ENCODE measurements around the gene ALG14. TPM values are rescaled to one million over a fixed set of nuclear protein-coding genes. Genes with fewer than 3 reads are reported as not detected.

ALG14 gene
- total and polyA plus RNA-seq, 2 donors (not counting 3 experiments of a cell fraction or from before 2014, with no cell fraction given), result 2.6 to 8.6 TPM

- H3K4me3 ChIP-seq (replicated peaks in 1 of 3; ENCODE audit: insufficient read depth in 1 of 3, low read depth in 1 of 3, low read length in 3 of 3), result no peak overlapping the region
- H4K20me1 ChIP-seq (replicated peaks; ENCODE audit: control insufficient read depth, extremely low read depth, insufficient read depth, low read length), result no peaks in the 10 kb centered on the region
- dilution Hi-C loops (cut with MboI; ENCODE audit: extremely low pct_ligation_motif_present, low sequenced_read_pairs) (no loop called here), intact Hi-C loops (cut with micrococcal nuclease) (no loop called here)
- peaks cover 0 to 5% of the 10 kb centered on the region in 2 experiments for H3K27me3 ChIP-seq (ENCODE audit: control insufficient read depth in 2 of 2, insufficient read depth in 2 of 2, low read length in 2 of 2)
- H3K9ac ChIP-seq (replicated peaks; ENCODE audit: extremely low read depth, insufficient read depth, low read length), result no peak overlapping the region
- H3K4me1 ChIP-seq (ENCODE audit: control insufficient read depth, extremely low read depth, insufficient read depth, low read length), result no peaks in the 10 kb centered on the region
- no peaks in the 10 kb centered on the region for H3K9me1 ChIP-seq (replicated peaks; ENCODE audit: control insufficient read depth, extremely low read depth, insufficient read depth, low read length)
- H3K9me3 ChIP-seq (replicated peaks; ENCODE audit: control insufficient read depth, insufficient read depth, low read length), result no peaks in the 10 kb centered on the region
- FAIRE-seq, result no peak
- no peak overlapping the region for H3K4me2 ChIP-seq (ENCODE audit: insufficient read depth, low read length)
- H3K27ac ChIP-seq (ENCODE audit: insufficient read depth, low read depth, low read length), result no peak overlapping the region
- no TSS peak for BruUV-seq (replicated peaks)
- DNase-seq (ENCODE audit: low read depth, low spot score), result no peak
- ChIA-PET POLR2A (no interaction called here), CTCF (no interaction called here)
- TF ChIP-seq FOS (IDR thresholded peaks at IDR 0.05; ENCODE audit: borderline replicate concordance, insufficient read depth, low read length) (no peak), CTCF (IDR thresholded peaks at IDR 0.05; ENCODE audit: extremely low read depth in 1 of 2, insufficient read depth in 1 of 2, low read depth in 1 of 2, low read length in 2 of 2) (no peak), POLR2AphosphoS5 (IDR thresholded peaks at IDR 0.05; ENCODE audit: insufficient read depth, low read depth, low read length) (no peak), GATA2 (IDR thresholded peaks at IDR 0.05; ENCODE audit: insufficient read depth, insufficient read length, low read depth, low read length) (no peak), MYC (IDR thresholded peaks at IDR 0.05; ENCODE audit: low read depth, low read length) (no peak), EZH2 (IDR thresholded peaks at IDR 0.05; ENCODE audit: borderline replicate concordance, low read depth, low read length, severe bottlenecking) (no peak), POLR2A (IDR thresholded peaks at IDR 0.05; ENCODE audit: low read depth, low read length) (no peak), MAX (IDR thresholded peaks at IDR 0.05; ENCODE audit: insufficient read depth, insufficient read length) (no peak), JUN (IDR thresholded peaks at IDR 0.05; ENCODE audit: borderline replicate concordance, insufficient read depth, insufficient read length, low read depth) (no peak)
- no peak overlapping the region for H2AFZ ChIP-seq (ENCODE audit: low read depth, low read length)
- H3K79me2 ChIP-seq (ENCODE audit: control insufficient read depth, insufficient read depth, low read length), result no peaks in the 10 kb centered on the region
- H3K36me3 ChIP-seq (ENCODE audit: control insufficient read depth in 2 of 2, extremely low read depth in 1 of 2, insufficient read depth in 2 of 2, low read length in 2 of 2), result no peaks in the 10 kb centered on the region
Measured at GRCh38 chr1:95095833-95096217, 23.1 kb upstream of the ALG14 start.

All from endothelial cell of umbilical vein (primary cell).